NCI-H187 (cell line): ENCODE measurements around the gene IL17REL.

Experiments
- DNase-seq, 2 experiments: peaks; one replicate each; lab custom pipeline; 2025; lab: John Stamatoyannopoulos, UW

Gene IL17REL

GRCh38 chr22:50002791-50003190 is 9.8 kb downstream of the IL17REL start:
- DNase-seq, result no peak

- no peak for DNase-seq
Observed at GRCh38 chr22:50001388-50002231, 11.0 kb downstream of the IL17REL start.

- no peak for DNase-seq
Observed at GRCh38 chr22:50000587-50001387, 11.8 kb downstream of the IL17REL start.

- no peak for DNase-seq
Observed at GRCh38 chr22:49999946-50000586, 12.5 kb downstream of the IL17REL start.

- DNase-seq, result no peak
Observed at GRCh38 chr22:49999063-49999945, 13.3 kb downstream of the IL17REL start.

GRCh38 chr22:49998718-49999062 is 13.9 kb downstream of the IL17REL start:
- no peak for DNase-seq

GRCh38 chr22:49997932-49998717 is 14.4 kb downstream of the IL17REL start:
- no peak for DNase-seq

GRCh38 chr22:49997251-49997599 is 15.3 kb downstream of the IL17REL start:
- DNase-seq, result no peak

GRCh38 chr22:49996518-49997250 is 15.9 kb downstream of the IL17REL start:
- DNase-seq, result no peak

- no peak for DNase-seq
Observed at GRCh38 chr22:49996119-49996517, 16.4 kb downstream of the IL17REL start.

GRCh38 chr22:49995361-49996118 is 17.0 kb downstream of the IL17REL start:
- DNase-seq, result no peak

- no peak for DNase-seq
Observed at GRCh38 chr22:49995041-49995360, 17.6 kb downstream of the IL17REL start.

- no peak for DNase-seq
Observed at GRCh38 chr22:49994361-49995040, 18.1 kb downstream of the IL17REL start.

- no peak for DNase-seq
Observed at GRCh38 chr22:49993649-49994360, 18.8 kb downstream of the IL17REL start.

GRCh38 chr22:49992921-49993648 is 19.5 kb downstream of the IL17REL start:
- no peak for DNase-seq

GRCh38 chr22:49991907-49992533 is 20.5 kb downstream of the IL17REL start:
- DNase-seq, result no peak

- no peak for DNase-seq
Observed at GRCh38 chr22:49991167-49991566, 21.4 kb downstream of the IL17REL start.
